GM19468 (cell line): Measurements from ENCODE around the gene NR6A1.
"Not testable (repeated sequence)": the region's sequence is repeated elsewhere in the genome, so short reads cannot be mapped to it uniquely, and the experiment has no call there.

Experiments used
- ATAC-seq: cut with Tn5 transposase; IDR thresholded peaks from one replicate; pipeline ENCODE4 v1.9.1; 2021; ENCODE audit warnings: mild to moderate bottlenecking, moderate library complexity, moderate number of reproducible peaks; ENCODE audit not compliant: unreplicated experiment; ENCODE audit errors: extremely low read depth

NR6A1 gene

GRCh38 chr9:124764774-124765438 is 6.2 kb downstream of the NR6A1 start:
- no peak for ATAC-seq

- ATAC-seq = no peak
These were observed 8.5 kb downstream of the NR6A1 start for GRCh38 chr9:124762633-124763032.

GRCh38 chr9:124761710-124762109 is 9.4 kb downstream of the NR6A1 start:
- no peak for ATAC-seq

GRCh38 chr9:124761196-124761595 is 9.9 kb downstream of the NR6A1 start:
- ATAC-seq = no peak

- ATAC-seq = no peak
These were observed 10.4 kb downstream of the NR6A1 start for GRCh38 chr9:124760719-124761118.

- no peak for ATAC-seq
These were observed 11.8 kb downstream of the NR6A1 start for GRCh38 chr9:124759327-124759726.

GRCh38 chr9:124758691-124759090 is 12.4 kb downstream of the NR6A1 start:
- ATAC-seq = no peak

- no peak for ATAC-seq
These were observed 13.1 kb downstream of the NR6A1 start for GRCh38 chr9:124758061-124758460.

- no peak for ATAC-seq
These were observed 13.5 kb downstream of the NR6A1 start for GRCh38 chr9:124757616-124758015.

GRCh38 chr9:124756011-124756410 is 15.1 kb downstream of the NR6A1 start:
- ATAC-seq = no peak

- ATAC-seq = no peak
These were observed 16.1 kb downstream of the NR6A1 start for GRCh38 chr9:124755061-124755460.

GRCh38 chr9:124754289-124754688 is 16.8 kb downstream of the NR6A1 start:
- no peak for ATAC-seq

GRCh38 chr9:124752967-124753366 is 18.1 kb downstream of the NR6A1 start:
- ATAC-seq = no peak

- ATAC-seq = no peak
These were observed 21.3 kb downstream of the NR6A1 start for GRCh38 chr9:124749781-124750180.

GRCh38 chr9:124749284-124749683 is 21.8 kb downstream of the NR6A1 start:
- no peak for ATAC-seq

GRCh38 chr9:124747065-124747464 is 24.0 kb downstream of the NR6A1 start:
- no peak for ATAC-seq

- ATAC-seq = no peak
These were observed 27.3 kb downstream of the NR6A1 start for GRCh38 chr9:124743686-124744348.

- no peak for ATAC-seq
These were observed 28.2 kb downstream of the NR6A1 start for GRCh38 chr9:124742940-124743339.

GRCh38 chr9:124741662-124742061 is 29.4 kb downstream of the NR6A1 start:
- ATAC-seq = no peak

GRCh38 chr9:124741149-124741548 is 30.0 kb downstream of the NR6A1 start:
- ATAC-seq = no peak

- no peak for ATAC-seq
These were observed 31.8 kb downstream of the NR6A1 start for GRCh38 chr9:124739360-124739759.

GRCh38 chr9:124738075-124738474 is 33.0 kb downstream of the NR6A1 start:
- ATAC-seq = not testable (repeated sequence)
